Activated effector memory CD4-positive, alpha-beta T cell treated with Interleukin-2 at 50 U/mL for 16 hours (primary cell): ENCODE data around the gene OPN5.

Experiments used
- DNase-seq: peaks from one replicate; pipeline ENCODE4 v3.0.0-alpha.2; 2020

Gene OPN5

DNA sequence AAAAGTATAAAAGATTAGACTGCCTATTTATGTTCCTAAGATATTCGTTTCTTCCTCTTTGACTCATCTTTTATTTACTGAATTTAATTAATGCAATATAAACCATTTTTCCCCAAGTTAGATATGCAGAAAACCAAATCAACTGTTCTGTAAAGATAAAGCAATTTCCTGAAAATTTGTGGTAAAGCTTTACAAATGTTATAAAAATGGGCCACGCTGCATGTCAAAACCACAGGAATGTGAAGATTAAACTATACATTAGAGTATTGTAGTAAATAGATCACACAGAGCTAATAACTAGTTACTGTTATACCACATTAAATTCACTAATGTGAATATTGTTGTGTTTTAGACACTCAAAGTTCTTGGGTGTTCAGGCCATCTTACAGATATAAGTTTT lies 83.4 kb downstream of the OPN5 start:
- DNase-seq = no peak

- no peak for DNase-seq
Measured at GRCh38 chr6:47875593-47875992, 93.8 kb downstream of the OPN5 start.
